ENCODE results near the gene MED12L. TPM values are rescaled to one million over a fixed set of nuclear protein-coding genes. Genes with fewer than 3 reads are reported as not detected.

The MED12L gene
- total and polyA plus RNA-seq, 2 donors (not counting 1 experiment from before 2014, with no cell fraction given), result 0.94 to 4.3 TPM

- TF ChIP-seq CTCF (conservative IDR thresholded peaks at IDR 0.05 in 1 of 2, IDR thresholded peaks at IDR 0.05 in 1 of 2; ENCODE audit: low read depth in 1 of 2, low read length in 2 of 2) (no peak), EZH2 (IDR thresholded peaks at IDR 0.05; ENCODE audit: low read length, missing control alignments) (no peak)
- DNase-seq (ENCODE audit: low read depth in 2 of 2), result peak in 1 of 2 donors; percentile 3
- Histone ChIP-seq H3K27ac (ENCODE audit: insufficient read depth, low read length) (no peak overlapping the region), H2AFZ (ENCODE audit: low read length) (peak overlapping the region; percentile 42), H3K9ac (ENCODE audit: insufficient read depth, low read length) (no peak overlapping the region), H3K4me2 (ENCODE audit: extremely low read depth, insufficient read depth, low read length) (no peak overlapping the region), H3K9me3 (ENCODE audit: control insufficient read depth, insufficient read depth, low read depth, low read length) (no peaks in the 10 kb centered on the region), H3K4me3 (replicated peaks in 1 of 4; ENCODE audit: control extremely low read depth in 1 of 4, insufficient read depth in 1 of 4, low read depth in 3 of 4, low read length in 4 of 4) (no peak overlapping the region), H3K36me3 (ENCODE audit: control insufficient read depth, insufficient read depth, low read length) (no peaks in the 10 kb centered on the region), H3K79me2 (ENCODE audit: control insufficient read depth, insufficient read depth, low read length) (no peaks in the 10 kb centered on the region), H3K27me3 (ENCODE audit: control insufficient read depth, insufficient read depth, low read length) (no peaks in the 10 kb centered on the region), H4K20me1 (ENCODE audit: control insufficient read depth, extremely low read depth, insufficient read depth, low read length) (no peaks in the 10 kb centered on the region), H3K4me1 (ENCODE audit: control insufficient read depth, extremely low read depth, insufficient read depth, low read length) (no peaks in the 10 kb centered on the region)
Measured at GRCh38 chr3:151171145-151171757, 85.8 kb downstream of the MED12L start.

- no peak overlapping the region for H3K4me3 ChIP-seq (replicated peaks in 1 of 4; ENCODE audit: control extremely low read depth in 1 of 4, insufficient read depth in 1 of 4, low read depth in 3 of 4, low read length in 4 of 4)
- H3K4me1 ChIP-seq (ENCODE audit: control insufficient read depth, extremely low read depth, insufficient read depth, low read length), result no peaks in the 10 kb centered on the region
- no peaks in the 10 kb centered on the region for H3K36me3 ChIP-seq (ENCODE audit: control insufficient read depth, insufficient read depth, low read length)
- H3K79me2 ChIP-seq (ENCODE audit: control insufficient read depth, insufficient read depth, low read length), result no peaks in the 10 kb centered on the region
- H3K27me3 ChIP-seq (ENCODE audit: control insufficient read depth, insufficient read depth, low read length), result no peaks in the 10 kb centered on the region
- no peak overlapping the region for H3K27ac ChIP-seq (ENCODE audit: insufficient read depth, low read length)
- H4K20me1 ChIP-seq (ENCODE audit: control insufficient read depth, extremely low read depth, insufficient read depth, low read length), result no peaks in the 10 kb centered on the region
- no peak overlapping the region for H2AFZ ChIP-seq (ENCODE audit: low read length)
- no peak overlapping the region for H3K9ac ChIP-seq (ENCODE audit: insufficient read depth, low read length)
- no peak overlapping the region for H3K4me2 ChIP-seq (ENCODE audit: extremely low read depth, insufficient read depth, low read length)
- DNase-seq (ENCODE audit: low read depth in 2 of 2), result no peak
- no peaks in the 10 kb centered on the region for H3K9me3 ChIP-seq (ENCODE audit: control insufficient read depth, insufficient read depth, low read depth, low read length)
- no peak for TF ChIP-seq EZH2 (IDR thresholded peaks at IDR 0.05; ENCODE audit: low read length, missing control alignments)
- TF ChIP-seq CTCF (conservative IDR thresholded peaks at IDR 0.05 in 1 of 2, IDR thresholded peaks at IDR 0.05 in 1 of 2; ENCODE audit: low read depth in 1 of 2, low read length in 2 of 2), result no peak
Measured at GRCh38 chr3:151174351-151174750, 88.9 kb downstream of the MED12L start.

- H3K79me2 ChIP-seq (ENCODE audit: control insufficient read depth, insufficient read depth, low read length), result no peaks in the 10 kb centered on the region
- no peak overlapping the region for H3K9ac ChIP-seq (ENCODE audit: insufficient read depth, low read length)
Measured at GRCh38 chr3:151175952-151176351, 90.5 kb downstream of the MED12L start.

More at GRCh38 chr3:151175952-151176351, 90.5 kb downstream of the MED12L start:
- no peaks in the 10 kb centered on the region for H3K9me3 ChIP-seq (ENCODE audit: control insufficient read depth, insufficient read depth, low read depth, low read length)
- H4K20me1 ChIP-seq (ENCODE audit: control insufficient read depth, extremely low read depth, insufficient read depth, low read length), result no peaks in the 10 kb centered on the region
- H3K27me3 ChIP-seq (ENCODE audit: control insufficient read depth, insufficient read depth, low read length), result no peaks in the 10 kb centered on the region
- TF ChIP-seq CTCF (conservative IDR thresholded peaks at IDR 0.05 in 1 of 2, IDR thresholded peaks at IDR 0.05 in 1 of 2; ENCODE audit: low read depth in 1 of 2, low read length in 2 of 2) (no peak), EZH2 (IDR thresholded peaks at IDR 0.05; ENCODE audit: low read length, missing control alignments) (no peak)
- H2AFZ ChIP-seq (ENCODE audit: low read length), result no peak overlapping the region
- no peaks in the 10 kb centered on the region for H3K36me3 ChIP-seq (ENCODE audit: control insufficient read depth, insufficient read depth, low read length)
- no peak overlapping the region for H3K4me2 ChIP-seq (ENCODE audit: extremely low read depth, insufficient read depth, low read length)
- no peaks in the 10 kb centered on the region for H3K4me1 ChIP-seq (ENCODE audit: control insufficient read depth, extremely low read depth, insufficient read depth, low read length)
- no peak overlapping the region for H3K27ac ChIP-seq (ENCODE audit: insufficient read depth, low read length)
- no peak for DNase-seq (ENCODE audit: low read depth in 2 of 2)
- H3K4me3 ChIP-seq (replicated peaks in 1 of 4; ENCODE audit: control extremely low read depth in 1 of 4, insufficient read depth in 1 of 4, low read depth in 3 of 4, low read length in 4 of 4), result no peak overlapping the region

Measured in fibroblast of lung (primary cell).